Skin of body (tissue), 2 donors: Measurements from ENCODE around the gene NGFR. TPM values are rescaled to one million over a fixed set of nuclear protein-coding genes. Genes with fewer than 3 reads are reported as not detected.
"Not testable (repeated sequence)": the region's sequence is repeated elsewhere in the genome, so short reads cannot be mapped to it uniquely, and the experiment has no call there.

ENCODE experiments used
- DNase-seq: peaks from one replicate; lab custom pipeline; 2025; lab: John Stamatoyannopoulos, UW
- total RNA-seq: library from RNA; depleted of rRNA; stranded (reverse); fragments of >200 nt; gene quantifications from one replicate; pipeline ENCODE4 v1.2.3, GENCODE V29; 2014

NGFR gene
- total RNA-seq, 1 donor from 2014 or later, result 11.2 TPM

- DNase-seq, result peak; percentile 34
Observed at GRCh38 chr17:49496183-49496866, 1.2 kb downstream of the NGFR start.

GRCh38 chr17:49496867-49497147, 1.7 kb downstream of the NGFR start:
- DNase-seq, result no peak

GRCh38 chr17:49497148-49498028, 2.3 kb downstream of the NGFR start:
- DNase-seq, result no peak

DNA sequence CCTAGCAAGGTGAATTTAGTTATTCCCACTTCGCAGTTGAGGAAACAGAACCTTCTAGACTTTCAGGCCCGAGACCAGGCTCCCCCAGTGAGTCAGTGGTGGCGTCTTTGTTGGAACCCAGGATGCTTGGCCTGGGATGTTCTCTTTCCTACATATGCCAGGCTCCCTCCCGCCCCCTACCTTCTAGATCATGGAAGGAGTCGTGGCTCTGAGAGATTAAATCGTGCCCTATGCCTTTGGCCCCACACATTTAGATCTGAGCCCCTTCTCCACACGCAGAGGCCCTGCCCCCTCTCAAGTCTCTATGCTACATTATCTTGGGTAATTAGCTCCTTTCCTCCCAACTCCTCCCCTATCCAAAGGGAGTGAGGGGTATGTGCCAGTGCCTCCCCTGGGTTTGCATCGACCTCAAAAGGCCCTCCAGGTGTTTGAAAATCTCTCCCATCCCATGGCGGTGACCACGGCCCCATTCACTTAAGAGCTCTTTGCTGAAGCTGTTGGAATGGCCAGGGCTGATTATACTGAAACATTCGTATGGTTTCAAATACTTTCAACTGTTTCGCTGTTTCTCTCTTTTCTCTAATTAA, 3.0 kb downstream of the NGFR start:
- DNase-seq, result no peak

DNA sequence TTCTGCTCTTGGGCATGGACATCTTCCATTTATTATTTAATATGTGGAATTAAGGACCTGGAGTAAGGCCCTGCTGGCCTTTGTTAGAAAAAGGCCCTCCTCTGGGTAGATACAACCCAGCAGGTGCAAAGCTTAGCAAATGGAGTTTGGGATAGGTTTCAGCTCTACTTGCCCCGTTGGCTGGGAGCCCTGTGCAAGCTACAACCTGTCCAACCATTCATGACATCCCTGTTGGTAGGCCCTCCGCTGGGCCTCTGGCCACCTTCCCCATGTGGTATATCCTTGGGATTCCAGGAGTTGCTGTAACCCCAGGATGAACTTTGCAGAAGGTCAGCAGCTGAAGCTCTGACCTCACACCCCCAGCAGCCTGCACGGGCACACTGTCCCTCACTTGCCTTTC, 6.4 kb downstream of the NGFR start:
- no peak for DNase-seq

DNA sequence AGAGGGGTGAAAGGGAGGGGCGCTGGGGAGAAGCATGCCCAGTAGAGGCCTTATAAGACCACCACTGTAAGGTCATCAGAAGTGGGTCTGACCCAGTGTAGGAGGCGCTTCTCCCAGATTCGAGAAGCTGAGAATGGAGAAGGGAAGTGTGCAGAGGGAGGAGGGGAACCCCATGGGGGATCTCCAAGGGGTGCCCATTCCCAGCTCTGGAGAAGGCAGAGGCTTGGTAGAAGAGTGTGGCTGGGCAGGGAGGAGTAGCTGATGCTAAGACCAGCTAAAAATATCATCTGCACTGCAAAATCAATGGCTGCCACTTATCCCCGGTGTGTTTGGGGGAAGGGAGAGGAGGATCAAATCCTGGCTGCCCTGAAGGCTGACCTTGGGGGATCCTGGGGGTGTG, 7.2 kb downstream of the NGFR start:
- no peak for DNase-seq

GRCh38 chr17:49502680-49503079, 7.6 kb downstream of the NGFR start:
- not testable (repeated sequence) for DNase-seq

GRCh38 chr17:49504369-49504768, 9.3 kb downstream of the NGFR start:
- DNase-seq, result no peak

DNA sequence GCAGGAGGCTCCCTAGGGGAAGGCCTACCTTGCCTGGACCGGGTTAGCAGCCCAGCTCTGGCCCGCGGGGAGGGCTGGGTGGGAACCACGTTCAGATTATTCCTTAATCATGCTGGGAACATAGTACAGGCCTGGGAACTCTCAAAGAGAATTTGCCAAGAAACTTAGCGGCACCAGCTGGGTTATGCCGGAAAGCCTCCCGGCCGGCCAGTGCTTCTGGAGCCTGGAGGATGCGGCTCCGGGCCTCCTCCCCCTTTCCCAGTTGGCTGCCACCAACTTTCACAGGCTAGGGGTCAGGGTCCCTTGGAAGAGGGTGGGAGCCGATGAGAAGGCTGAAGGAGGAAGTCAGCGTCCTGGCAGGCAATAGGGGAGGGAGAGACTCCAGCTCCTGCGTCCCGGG, 10.8 kb downstream of the NGFR start:
- DNase-seq, result no peak

DNA sequence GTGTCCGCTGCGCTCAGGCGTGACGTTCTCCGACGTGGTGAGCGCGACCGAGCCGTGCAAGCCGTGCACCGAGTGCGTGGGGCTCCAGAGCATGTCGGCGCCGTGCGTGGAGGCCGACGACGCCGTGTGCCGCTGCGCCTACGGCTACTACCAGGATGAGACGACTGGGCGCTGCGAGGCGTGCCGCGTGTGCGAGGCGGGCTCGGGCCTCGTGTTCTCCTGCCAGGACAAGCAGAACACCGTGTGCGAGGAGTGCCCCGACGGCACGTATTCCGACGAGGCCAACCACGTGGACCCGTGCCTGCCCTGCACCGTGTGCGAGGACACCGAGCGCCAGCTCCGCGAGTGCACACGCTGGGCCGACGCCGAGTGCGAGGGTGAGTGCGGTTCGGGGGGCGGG, 11.2 kb downstream of the NGFR start:
- no peak for DNase-seq

DNA sequence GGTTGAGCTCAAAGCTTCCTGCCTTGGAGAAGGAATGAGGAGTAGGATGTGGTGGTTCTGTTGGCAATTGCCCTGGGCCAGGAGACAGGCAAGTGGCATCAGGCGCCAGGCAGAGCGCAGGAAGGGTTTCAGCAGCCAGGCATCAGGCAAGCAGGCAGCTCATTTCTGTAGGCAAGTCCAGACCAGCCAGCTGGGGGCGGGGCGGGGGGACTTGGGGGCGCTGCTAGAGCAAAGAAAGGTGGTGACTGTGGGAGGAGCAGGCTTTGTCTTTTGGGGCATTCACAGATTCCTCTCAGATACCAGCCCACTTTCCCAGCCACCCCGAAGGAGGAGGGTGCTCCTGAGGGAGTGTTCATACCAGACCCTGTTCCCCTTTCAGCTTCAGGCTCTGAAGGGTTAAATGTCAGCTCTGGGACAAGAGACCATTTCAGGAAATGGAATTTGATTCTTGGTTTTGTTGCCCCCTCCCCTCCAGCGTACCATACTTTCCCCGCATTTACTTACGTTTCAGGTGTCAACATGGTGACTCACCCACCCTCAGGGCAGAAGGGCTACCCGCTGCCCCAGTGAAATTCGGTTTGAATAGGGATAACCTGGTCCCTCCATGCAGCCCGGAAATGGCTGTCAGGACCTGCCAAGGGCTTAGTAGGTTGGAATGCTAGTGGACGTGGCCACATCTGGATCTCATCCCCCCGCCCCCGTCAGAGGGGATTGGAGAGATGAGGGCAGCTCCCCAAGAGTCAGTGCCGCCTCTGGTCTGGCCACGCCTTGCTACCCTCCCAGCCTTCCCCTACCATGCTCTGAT, 13.2 kb downstream of the NGFR start:
- no peak for DNase-seq

DNA sequence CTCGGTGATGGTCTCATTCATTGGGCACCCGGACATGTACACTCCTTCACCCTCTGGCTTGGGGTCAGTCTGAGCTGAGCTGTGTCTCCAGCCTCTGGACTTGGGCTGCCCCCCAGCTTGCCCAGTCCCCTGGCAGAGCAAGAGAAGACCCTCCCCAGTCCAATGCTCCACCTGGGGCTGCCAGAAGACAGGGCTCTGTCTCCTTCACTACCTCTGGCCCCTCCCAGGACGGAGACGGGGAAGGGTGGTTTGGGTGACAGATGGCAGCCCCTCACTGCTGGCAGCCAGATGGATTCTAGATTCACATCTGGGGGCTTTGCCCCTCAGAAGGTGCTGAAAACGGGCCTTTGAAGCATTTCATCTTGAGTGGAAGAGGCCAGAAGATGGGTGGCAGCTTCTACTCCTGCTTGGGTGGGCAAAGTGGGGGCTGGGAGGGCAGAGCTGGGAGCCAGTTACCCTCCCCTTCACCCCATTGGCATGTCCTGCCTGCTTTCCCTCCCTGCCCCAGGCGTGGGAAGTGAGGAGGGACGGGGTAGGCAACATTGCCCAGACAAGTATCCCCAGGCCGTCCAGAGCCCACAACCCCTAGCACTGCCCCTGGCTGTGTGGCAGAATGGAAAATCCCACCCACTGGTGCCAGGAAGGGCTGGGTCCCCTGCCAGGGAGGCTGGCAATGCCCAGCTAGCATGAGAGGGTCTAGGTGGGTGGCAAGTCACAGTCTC, 13.9 kb downstream of the NGFR start:
- DNase-seq, result no peak

- DNase-seq, result no peak
Observed at GRCh38 chr17:49509588-49509917, 14.5 kb downstream of the NGFR start.

- DNase-seq, result no peak
Observed at GRCh38 chr17:49510059-49510719, 15.1 kb downstream of the NGFR start.

DNA sequence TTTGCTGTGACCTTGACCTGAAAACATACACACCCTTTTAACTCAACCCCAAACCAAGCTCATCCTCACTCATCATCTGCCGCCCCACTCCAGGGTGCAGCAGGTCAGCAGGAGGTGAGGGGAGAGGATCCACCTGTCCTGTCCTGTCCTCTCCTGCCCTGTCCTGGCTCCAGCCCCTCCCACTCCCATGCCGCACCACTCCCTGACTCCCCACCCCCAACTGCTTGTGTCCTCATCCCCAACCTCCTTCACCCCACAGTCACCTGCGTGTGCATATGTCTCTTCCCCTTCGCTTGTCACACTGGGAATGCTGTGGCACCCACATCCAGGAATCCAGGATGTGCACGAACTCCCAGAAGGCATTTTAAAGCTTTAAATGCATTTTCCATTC, 15.6 kb downstream of the NGFR start:
- DNase-seq, result no peak

DNA sequence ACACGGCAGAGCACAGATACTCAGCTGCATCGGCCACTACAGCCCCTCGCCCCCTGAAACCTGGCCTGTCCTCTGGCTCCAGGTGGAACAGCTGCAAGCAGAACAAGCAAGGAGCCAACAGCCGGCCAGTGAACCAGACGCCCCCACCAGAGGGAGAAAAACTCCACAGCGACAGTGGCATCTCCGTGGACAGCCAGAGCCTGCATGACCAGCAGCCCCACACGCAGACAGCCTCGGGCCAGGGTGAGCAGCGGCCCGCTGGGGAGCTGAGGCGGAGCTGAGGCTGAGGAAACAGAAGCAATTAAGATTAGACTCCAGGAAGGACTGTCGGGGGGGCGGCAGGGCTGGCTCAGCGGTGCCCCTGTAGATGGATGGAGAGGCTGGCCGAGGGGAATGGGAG, 16.7 kb downstream of the NGFR start:
- no peak for DNase-seq

DNA sequence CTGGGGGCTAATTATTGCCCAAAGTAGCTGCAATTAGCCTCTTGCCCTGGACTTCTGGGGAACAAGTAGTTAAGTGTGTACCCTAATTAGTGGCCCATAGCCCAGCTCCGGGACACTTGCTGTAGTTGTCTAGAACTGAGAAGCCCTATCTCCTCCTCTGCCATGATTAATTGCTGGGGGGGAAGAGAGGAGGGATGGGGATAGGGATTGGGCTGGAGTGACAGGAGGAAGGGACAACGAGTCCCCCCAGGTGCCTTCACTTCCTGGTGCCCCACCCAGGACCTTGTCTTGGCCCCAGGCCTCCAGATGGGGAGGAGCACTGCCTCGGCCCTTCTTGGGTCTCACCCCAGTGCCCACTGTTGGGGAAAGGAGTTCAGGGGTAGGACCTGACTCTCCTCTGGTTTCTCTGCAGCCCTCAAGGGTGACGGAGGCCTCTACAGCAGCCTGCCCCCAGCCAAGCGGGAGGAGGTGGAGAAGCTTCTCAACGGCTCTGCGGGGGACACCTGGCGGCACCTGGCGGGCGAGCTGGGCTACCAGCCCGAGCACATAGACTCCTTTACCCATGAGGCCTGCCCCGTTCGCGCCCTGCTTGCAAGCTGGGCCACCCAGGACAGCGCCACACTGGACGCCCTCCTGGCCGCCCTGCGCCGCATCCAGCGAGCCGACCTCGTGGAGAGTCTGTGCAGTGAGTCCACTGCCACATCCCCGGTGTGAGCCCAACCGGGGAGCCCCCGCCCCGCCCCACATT, 17.4 kb downstream of the NGFR start:
- no peak for DNase-seq

DNA sequence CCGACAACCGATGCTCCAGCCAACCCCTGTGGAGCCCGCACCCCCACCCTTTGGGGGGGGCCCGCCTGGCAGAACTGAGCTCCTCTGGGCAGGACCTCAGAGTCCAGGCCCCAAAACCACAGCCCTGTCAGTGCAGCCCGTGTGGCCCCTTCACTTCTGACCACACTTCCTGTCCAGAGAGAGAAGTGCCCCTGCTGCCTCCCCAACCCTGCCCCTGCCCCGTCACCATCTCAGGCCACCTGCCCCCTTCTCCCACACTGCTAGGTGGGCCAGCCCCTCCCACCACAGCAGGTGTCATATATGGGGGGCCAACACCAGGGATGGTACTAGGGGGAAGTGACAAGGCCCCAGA, 17.9 kb downstream of the NGFR start:
- no peak for DNase-seq

DNA sequence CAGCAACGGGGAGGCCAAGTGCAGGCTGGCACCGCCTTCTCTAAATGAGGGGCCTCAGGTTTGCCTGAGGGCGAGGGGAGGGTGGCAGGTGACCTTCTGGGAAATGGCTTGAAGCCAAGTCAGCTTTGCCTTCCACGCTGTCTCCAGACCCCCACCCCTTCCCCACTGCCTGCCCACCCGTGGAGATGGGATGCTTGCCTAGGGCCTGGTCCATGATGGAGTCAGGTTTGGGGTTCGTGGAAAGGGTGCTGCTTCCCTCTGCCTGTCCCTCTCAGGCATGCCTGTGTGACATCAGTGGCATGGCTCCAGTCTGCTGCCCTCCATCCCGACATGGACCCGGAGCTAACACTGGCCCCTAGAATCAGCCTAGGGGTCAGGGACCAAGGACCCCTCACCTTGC, 18.5 kb downstream of the NGFR start:
- no peak for DNase-seq

- peak; percentile 49 for DNase-seq
Observed at GRCh38 chr17:49514071-49514721, 19.1 kb downstream of the NGFR start.
